ENCODE measurements around the gene GDF9. TPM values are rescaled to one million over a fixed set of nuclear protein-coding genes. Genes with fewer than 3 reads are reported as not detected.
A peak's percentile ranks its signal among the peaks of the same experiment; 100 is the strongest.

The GDF9 gene
- total RNA-seq, 2 donors from 2014 or later, result 0.09 to 3.2 TPM

- Histone ChIP-seq H3K27ac (peak overlapping the region in 1 of 2 donors; percentile 17), H3K9me3 (no peaks in the 10 kb centered on the region), H3K4me1 (replicated peaks) (no peaks in the 10 kb centered on the region), H3K4me3 (no peak overlapping the region), H3K27me3 (replicated peaks; ENCODE audit: insufficient read depth) (no peaks in the 10 kb centered on the region), H3K36me3 (no peaks in the 10 kb centered on the region)
- peak; percentile 30 for DNase-seq (ENCODE audit: low spot score)
- TF ChIP-seq POLR2A (IDR thresholded peaks at IDR 0.05), result no peak
- TF ChIP-seq, protein P1, sequence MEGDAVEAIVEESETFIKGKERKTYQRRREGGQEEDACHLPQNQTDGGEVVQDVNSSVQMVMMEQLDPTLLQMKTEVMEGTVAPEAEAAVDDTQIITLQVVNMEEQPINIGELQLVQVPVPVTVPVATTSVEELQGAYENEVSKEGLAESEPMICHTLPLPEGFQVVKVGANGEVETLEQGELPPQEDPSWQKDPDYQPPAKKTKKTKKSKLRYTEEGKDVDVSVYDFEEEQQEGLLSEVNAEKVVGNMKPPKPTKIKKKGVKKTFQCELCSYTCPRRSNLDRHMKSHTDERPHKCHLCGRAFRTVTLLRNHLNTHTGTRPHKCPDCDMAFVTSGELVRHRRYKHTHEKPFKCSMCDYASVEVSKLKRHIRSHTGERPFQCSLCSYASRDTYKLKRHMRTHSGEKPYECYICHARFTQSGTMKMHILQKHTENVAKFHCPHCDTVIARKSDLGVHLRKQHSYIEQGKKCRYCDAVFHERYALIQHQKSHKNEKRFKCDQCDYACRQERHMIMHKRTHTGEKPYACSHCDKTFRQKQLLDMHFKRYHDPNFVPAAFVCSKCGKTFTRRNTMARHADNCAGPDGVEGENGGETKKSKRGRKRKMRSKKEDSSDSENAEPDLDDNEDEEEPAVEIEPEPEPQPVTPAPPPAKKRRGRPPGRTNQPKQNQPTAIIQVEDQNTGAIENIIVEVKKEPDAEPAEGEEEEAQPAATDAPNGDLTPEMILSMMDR (IDR thresholded peaks at IDR 0.05), result peak in 1 of 4 experiments; percentile 24
- TF ChIP-seq POLR2AphosphoS5 (IDR thresholded peaks at IDR 0.05), result peak; percentile 80
- intact Hi-C loops (cut with DNase I), result no loop called here
- WGBS, result 27% methylated on average over 2 of the region's 2 CpGs
These were observed 39.7 kb upstream of the GDF9 start for GRCh38 chr5:132905938-132906337.

DNA sequence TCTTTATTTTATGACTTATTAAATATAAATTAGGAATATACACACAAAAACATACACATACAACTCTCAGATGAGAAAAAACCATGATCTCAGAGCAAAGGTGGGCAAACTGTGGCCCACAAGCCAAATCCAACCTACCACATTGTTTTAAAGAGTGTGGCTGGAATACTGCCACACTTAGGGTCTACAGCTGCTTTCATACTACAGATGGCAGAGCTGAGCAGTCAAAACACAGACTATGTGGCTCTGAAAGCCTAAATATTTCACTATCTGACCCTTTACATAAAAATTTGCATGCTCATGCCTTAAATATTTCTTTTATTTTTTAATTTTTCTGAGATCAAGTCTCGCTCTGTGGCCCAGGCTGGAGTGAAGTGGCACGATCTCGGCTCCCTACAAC lies 35.5 kb upstream of the GDF9 start:
- Histone ChIP-seq H3K9me3 (no peaks in the 10 kb centered on the region), H3K27ac (no peak overlapping the region), H3K36me3 (peaks cover 0 to 1% of the 10 kb centered on the region in 2 donors), H3K4me1 (replicated peaks) (no peaks in the 10 kb centered on the region), H3K4me3 (no peak overlapping the region), H3K27me3 (replicated peaks; ENCODE audit: insufficient read depth) (no peaks in the 10 kb centered on the region)
- intact Hi-C loops (cut with DNase I), result no loop called here
- TF ChIP-seq POLR2A (IDR thresholded peaks at IDR 0.05) (no peak), POLR2AphosphoS5 (IDR thresholded peaks at IDR 0.05) (no peak)
- DNase-seq (ENCODE audit: low spot score), result no peak
- 98% methylated on average over 3 of the region's 3 CpGs for WGBS

GRCh38 chr5:132901036-132901435 lies 34.8 kb upstream of the GDF9 start:
- H3K4me3 ChIP-seq, result no peak overlapping the region
- no peak overlapping the region for H3K27ac ChIP-seq
- no peaks in the 10 kb centered on the region for H3K27me3 ChIP-seq (replicated peaks; ENCODE audit: insufficient read depth)
- intact Hi-C loops (cut with DNase I), result no loop called here
- 59% methylated on average over 4 of the region's 4 CpGs for WGBS
- no peaks in the 10 kb centered on the region for H3K4me1 ChIP-seq (replicated peaks)
- DNase-seq (ENCODE audit: low spot score), result no peak
- peaks cover 0 to 2% of the 10 kb centered on the region in 2 donors for H3K36me3 ChIP-seq
- H3K9me3 ChIP-seq, result no peaks in the 10 kb centered on the region
- TF ChIP-seq POLR2AphosphoS5 (IDR thresholded peaks at IDR 0.05), result no peak
- TF ChIP-seq, protein P1 (IDR thresholded peaks at IDR 0.05), result no peak
- TF ChIP-seq POLR2A (IDR thresholded peaks at IDR 0.05), result no peak

DNA sequence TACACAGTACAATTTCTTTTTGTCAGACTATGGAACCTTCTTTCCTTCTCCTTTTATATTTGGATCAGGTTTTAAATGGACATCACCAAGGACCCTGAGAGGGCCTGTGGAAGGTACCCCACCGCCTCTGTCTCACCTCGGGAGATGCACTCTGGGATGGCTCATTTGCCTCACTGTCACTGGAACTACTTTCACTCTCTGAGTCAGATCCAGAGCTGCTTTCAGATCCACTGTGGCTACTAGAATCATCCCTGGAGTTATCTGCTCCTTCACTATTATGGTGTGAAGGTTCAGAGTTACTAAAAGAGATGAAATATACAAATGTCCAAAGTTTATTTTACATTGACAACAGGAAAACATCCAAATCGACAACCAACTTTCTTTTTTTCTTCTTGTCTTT lies 31.8 kb upstream of the GDF9 start:
- peaks cover 2 to 6% of the 10 kb centered on the region in 2 donors for H3K36me3 ChIP-seq
- WGBS, result 76% methylated on average over 3 of the region's 3 CpGs

DNA sequence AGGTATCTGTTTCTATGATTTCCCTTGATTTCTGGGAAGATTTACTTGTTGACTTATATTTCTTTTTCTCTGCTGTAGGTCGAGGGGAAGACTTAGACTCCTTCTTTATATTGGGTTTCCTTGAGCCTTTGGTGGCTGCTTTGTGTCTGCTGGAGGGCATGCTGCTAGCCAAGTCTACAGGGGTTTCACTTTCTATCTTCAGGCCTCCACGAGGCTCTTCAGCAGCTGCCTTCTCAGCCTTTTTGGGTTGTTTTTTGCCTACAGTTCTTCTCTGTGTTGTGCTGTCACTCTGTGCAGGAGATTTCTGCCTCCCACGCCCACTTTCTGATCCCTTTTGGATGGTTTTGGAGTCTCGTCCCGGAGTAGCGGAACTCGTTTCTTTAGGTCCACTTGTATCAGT lies 30.4 kb upstream of the GDF9 start:
- Histone ChIP-seq H3K4me1 (replicated peaks) (no peaks in the 10 kb centered on the region), H3K27ac (no peak overlapping the region), H3K4me3 (no peak overlapping the region), H3K27me3 (replicated peaks; ENCODE audit: insufficient read depth) (no peaks in the 10 kb centered on the region), H3K9me3 (no peaks in the 10 kb centered on the region), H3K36me3 (peaks cover 2 to 6% of the 10 kb centered on the region in 2 donors)
- no peak for DNase-seq (ENCODE audit: low spot score)
- intact Hi-C loops (cut with DNase I), result no loop called here
- no peak for TF ChIP-seq POLR2A (IDR thresholded peaks at IDR 0.05)
- no peak for TF ChIP-seq POLR2AphosphoS5 (IDR thresholded peaks at IDR 0.05)
- TF ChIP-seq, protein P1 (IDR thresholded peaks at IDR 0.05), result no peak
- WGBS, result 88% methylated on average over 7 of the region's 7 CpGs

More for the DNA sequence above, 31.8 kb upstream of the GDF9 start:
- Histone ChIP-seq H3K4me1 (replicated peaks) (no peaks in the 10 kb centered on the region), H3K9me3 (no peaks in the 10 kb centered on the region), H3K4me3 (no peak overlapping the region), H3K27me3 (replicated peaks; ENCODE audit: insufficient read depth) (no peaks in the 10 kb centered on the region), H3K27ac (peak overlapping the region in 1 of 2 donors; percentile 28)
- TF ChIP-seq POLR2A (IDR thresholded peaks at IDR 0.05) (no peak), POLR2AphosphoS5 (IDR thresholded peaks at IDR 0.05) (no peak)
- TF ChIP-seq, protein P1 (IDR thresholded peaks at IDR 0.05), result no peak
- no peak for DNase-seq (ENCODE audit: low spot score)
- intact Hi-C loops (cut with DNase I), result no loop called here

Measured in prostate gland (tissue), 2 donors.